ENCODE data around the gene ERGIC1. TPM values are rescaled to one million over a fixed set of nuclear protein-coding genes. Genes with fewer than 3 reads are reported as not detected.

The ERGIC1 gene
- total RNA-seq, 2 donors from 2014 or later: 140 to 169 TPM

- DNase-seq (ENCODE audit: low spot score): no peak
- intact Hi-C loops (cut with DNase I): loop anchor here in 1 of 2 donors (10.0 kb wide), 1 partner anchor 231 kb away; no protein-coding TSS in a partner anchor
These were observed 139.9 kb downstream of the ERGIC1 start for GRCh38 chr5:172973931-172974330.

- no peak for DNase-seq (ENCODE audit: low spot score)
- intact Hi-C loops (cut with DNase I): loop anchor here in 1 of 2 donors (10.0 kb wide), 1 partner anchor 230 kb away; no protein-coding TSS in a partner anchor
These were observed 141.2 kb downstream of the ERGIC1 start for GRCh38 chr5:172975289-172975688.

- intact Hi-C loops (cut with DNase I): loop anchor here in 1 of 2 donors (10.0 kb wide), 3 partner anchors 75 to 225 kb away; partner anchors contain the start of genes BNIP1 and CREBRF
- DNase-seq (ENCODE audit: low spot score): no peak
These were observed 145.7 kb downstream of the ERGIC1 start for GRCh38 chr5:172979778-172980177.

- intact Hi-C loops (cut with DNase I): loop anchor here in 1 of 2 donors (10.0 kb wide), 2 partner anchors 73 to 163 kb away; partner anchors contain the start of genes BNIP1 and CREBRF
- DNase-seq (ENCODE audit: low spot score): no peak
These were observed 147.9 kb downstream of the ERGIC1 start for GRCh38 chr5:172981931-172982330.

DNA sequence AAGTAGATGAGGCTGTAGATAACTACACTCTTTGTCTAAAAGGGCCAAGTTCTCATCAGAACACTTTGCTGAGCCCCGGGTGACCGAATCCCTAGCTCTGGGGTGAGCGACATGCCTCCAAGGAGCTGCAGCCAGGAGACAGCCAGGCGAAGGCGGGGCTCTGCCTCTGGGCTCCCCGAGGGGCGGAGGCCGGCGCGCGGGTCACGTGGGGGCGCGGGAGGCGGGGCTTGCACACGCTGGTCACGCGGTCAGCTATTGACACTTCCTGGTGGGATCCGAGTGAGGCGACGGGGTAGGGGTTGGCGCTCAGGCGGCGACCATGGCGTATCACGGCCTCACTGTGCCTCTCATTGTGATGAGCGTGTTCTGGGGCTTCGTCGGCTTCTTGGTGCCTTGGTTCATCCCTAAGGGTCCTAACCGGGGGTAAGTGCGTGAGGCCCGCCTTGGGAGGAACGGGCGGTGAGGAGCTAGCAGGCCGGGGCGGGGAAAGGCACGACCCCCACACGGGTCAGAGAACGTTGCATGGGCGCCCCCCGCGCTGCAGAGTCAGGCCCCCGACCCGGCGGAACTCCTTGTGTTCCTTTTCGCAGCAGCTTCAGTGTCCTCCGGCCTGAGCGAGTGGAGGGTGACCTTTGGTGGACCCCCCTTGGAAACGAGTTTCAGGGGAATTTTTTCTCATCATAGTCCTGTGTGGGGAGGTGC, 149.6 kb downstream of the ERGIC1 start, which contains the start of gene ATP6V0E1:
Gene ATP6V0E1, plus strand, starts transcription at position 230 of the 702 bp plus-strand sequence. Its CDS starts 90 bp downstream, at position 320.
- DNase-seq (ENCODE audit: low spot score): peak; percentile 99
- intact Hi-C loops (cut with DNase I): loop anchor here in 1 of 2 donors (10.0 kb wide), 2 partner anchors 71 to 161 kb away; partner anchors contain the start of genes BNIP1 and CREBRF

GRCh38 chr5:172984244-172984953, 150.3 kb downstream of the ERGIC1 start:
- intact Hi-C loops (cut with DNase I): loop anchor here in 1 of 2 donors (10.0 kb wide), 2 partner anchors 70 to 160 kb away; partner anchors contain the start of genes BNIP1 and CREBRF
- DNase-seq (ENCODE audit: low spot score): peak; percentile 94

- DNase-seq (ENCODE audit: low spot score): no peak
- intact Hi-C loops (cut with DNase I): loop anchor here in 1 of 2 donors (10.0 kb wide), 2 partner anchors 69 to 159 kb away; partner anchors contain the start of genes BNIP1 and CREBRF
These were observed 151.5 kb downstream of the ERGIC1 start for GRCh38 chr5:172985596-172985995.

GRCh38 chr5:172988276-172988675, 154.2 kb downstream of the ERGIC1 start:
- DNase-seq (ENCODE audit: low spot score): no peak
- intact Hi-C loops (cut with DNase I): loop anchor here in 1 of 2 donors (10.0 kb wide), 2 partner anchors 67 to 157 kb away; partner anchors contain the start of genes BNIP1 and CREBRF

GRCh38 chr5:172990776-172991175, 156.7 kb downstream of the ERGIC1 start:
- DNase-seq (ENCODE audit: low spot score): no peak
- intact Hi-C loops (cut with DNase I): no loop called here

DNA sequence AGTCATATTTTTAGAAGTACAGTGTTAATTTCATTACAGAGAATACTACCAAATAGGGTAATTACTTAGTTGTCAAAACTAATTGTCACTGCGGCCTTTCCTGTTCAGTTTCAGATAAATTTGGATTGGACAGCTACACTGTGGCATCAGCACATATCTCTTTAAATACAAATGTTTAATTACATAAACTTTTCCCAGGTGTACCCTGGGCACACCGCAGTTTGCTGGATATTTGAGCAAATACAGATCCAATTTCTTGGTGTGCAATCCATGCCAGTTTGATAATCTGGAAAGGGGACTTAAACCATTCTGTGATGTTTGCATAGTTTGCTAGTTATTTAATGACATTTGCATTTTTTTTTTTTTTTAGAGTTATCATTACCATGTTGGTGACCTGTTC, 160.4 kb downstream of the ERGIC1 start:
- intact Hi-C loops (cut with DNase I): no loop called here
- DNase-seq (ENCODE audit: low spot score): no peak

- intact Hi-C loops (cut with DNase I): no loop called here
- no peak for DNase-seq (ENCODE audit: low spot score)
These were observed 165.4 kb downstream of the ERGIC1 start for GRCh38 chr5:172999372-172999973.

DNA sequence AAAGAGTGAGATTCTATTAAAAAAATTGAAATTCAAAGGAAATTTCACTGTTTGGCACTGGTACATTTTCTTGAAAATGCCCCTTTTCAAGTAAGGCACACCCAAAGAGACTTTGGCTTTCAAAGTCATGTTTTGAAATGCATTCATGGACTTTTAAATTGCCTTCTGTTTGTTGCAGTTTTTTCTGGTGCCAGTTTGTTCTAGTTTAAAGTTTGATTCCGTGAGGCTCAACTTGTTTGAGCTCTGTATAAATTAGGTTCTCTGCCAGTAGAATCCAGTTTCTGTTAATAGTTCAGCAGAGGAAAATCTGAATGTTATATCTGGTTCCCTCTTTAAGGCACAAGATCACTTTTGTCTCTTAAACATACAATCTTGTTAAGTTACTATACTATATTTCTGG, 165.9 kb downstream of the ERGIC1 start:
- intact Hi-C loops (cut with DNase I): loop anchor here in 1 of 2 donors (5.0 kb wide), 1 partner anchor 633 kb away; no protein-coding TSS in a partner anchor
- no peak for DNase-seq (ENCODE audit: low spot score)

GRCh38 chr5:173001229-173001841, 167.3 kb downstream of the ERGIC1 start:
- no peak for DNase-seq (ENCODE audit: low spot score)
- intact Hi-C loops (cut with DNase I): loop anchor here in 1 of 2 donors (5.0 kb wide), 1 partner anchor 634 kb away; no protein-coding TSS in a partner anchor

Other genes with a start within 250 kb of the ERGIC1 start
- 10 to 100 TPM; 32.9 to 38.6 TPM for gene NEURL1B, start 193.0 kb upstream of the ERGIC1 start, total RNA-seq
- 1,000 to 10,000 TPM in 1 of 2 donors, 100 to 1,000 TPM in 1; 445 to 1,411 TPM for gene DUSP1, start 63.1 kb upstream of the ERGIC1 start, total RNA-seq
- 10 to 100 TPM; 23.4 to 32.7 TPM for gene RPL26L1, start 125.2 kb downstream of the ERGIC1 start, total RNA-seq
- gene ATP6V0E1, start 149.5 kb downstream of the ERGIC1 start, total RNA-seq: 100 to 1,000 TPM; 178 to 215 TPM
- gene CREBRF, start 222.1 kb downstream of the ERGIC1 start, total RNA-seq: 10 to 100 TPM; 26.1 to 27.8 TPM